ENCODE data around the gene GRM4. TPM values are rescaled to one million over a fixed set of nuclear protein-coding genes. Genes with fewer than 3 reads are reported as not detected.

Gene GRM4
- total and polyA plus RNA-seq, 10 of the 15 experiments (the other 5 are each of a cell fraction or from before 2014, with no cell fraction given): 0.01 to 0.31 (median 0.05) TPM; not detected in 2

DNA sequence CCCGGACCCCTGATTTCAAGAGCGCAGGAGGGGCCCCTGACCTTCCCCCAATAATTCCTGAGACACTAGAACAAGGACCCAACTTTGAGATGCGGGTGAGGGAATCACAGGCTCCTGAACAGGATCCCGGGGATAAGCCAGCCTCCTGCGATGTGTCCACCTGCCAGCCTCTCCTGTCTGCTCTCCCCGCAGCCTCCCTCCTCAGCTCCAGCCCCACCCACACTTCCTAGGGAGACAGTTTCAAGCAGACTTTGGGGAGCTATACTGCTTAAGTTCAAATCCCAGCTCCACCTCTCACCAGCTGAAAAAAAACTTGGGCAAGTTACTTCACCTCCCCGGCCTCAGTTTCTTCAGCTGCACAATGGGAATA lies 50.8 kb downstream of the GRM4 start (continued):
- TF ChIP-seq, protein P1, sequence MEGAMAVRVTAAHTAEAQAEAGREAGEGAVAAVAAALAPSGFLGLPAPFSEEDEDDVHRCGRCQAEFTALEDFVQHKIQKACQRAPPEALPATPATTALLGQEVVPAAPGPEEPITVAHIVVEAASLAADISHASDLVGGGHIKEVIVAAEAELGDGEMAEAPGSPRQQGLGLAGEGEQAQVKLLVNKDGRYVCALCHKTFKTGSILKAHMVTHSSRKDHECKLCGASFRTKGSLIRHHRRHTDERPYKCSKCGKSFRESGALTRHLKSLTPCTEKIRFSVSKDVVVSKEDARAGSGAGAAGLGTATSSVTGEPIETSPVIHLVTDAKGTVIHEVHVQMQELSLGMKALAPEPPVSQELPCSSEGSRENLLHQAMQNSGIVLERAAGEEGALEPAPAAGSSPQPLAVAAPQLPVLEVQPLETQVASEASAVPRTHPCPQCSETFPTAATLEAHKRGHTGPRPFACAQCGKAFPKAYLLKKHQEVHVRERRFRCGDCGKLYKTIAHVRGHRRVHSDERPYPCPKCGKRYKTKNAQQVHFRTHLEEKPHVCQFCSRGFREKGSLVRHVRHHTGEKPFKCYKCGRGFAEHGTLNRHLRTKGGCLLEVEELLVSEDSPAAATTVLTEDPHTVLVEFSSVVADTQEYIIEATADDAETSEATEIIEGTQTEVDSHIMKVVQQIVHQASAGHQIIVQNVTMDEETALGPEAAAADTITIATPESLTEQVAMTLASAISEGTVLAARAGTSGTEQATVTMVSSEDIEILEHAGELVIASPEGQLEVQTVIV (IDR thresholded peaks at IDR 0.05; ENCODE audit: borderline replicate concordance, partially characterized antibody): no peak
- TF ChIP-seq, protein P2, sequence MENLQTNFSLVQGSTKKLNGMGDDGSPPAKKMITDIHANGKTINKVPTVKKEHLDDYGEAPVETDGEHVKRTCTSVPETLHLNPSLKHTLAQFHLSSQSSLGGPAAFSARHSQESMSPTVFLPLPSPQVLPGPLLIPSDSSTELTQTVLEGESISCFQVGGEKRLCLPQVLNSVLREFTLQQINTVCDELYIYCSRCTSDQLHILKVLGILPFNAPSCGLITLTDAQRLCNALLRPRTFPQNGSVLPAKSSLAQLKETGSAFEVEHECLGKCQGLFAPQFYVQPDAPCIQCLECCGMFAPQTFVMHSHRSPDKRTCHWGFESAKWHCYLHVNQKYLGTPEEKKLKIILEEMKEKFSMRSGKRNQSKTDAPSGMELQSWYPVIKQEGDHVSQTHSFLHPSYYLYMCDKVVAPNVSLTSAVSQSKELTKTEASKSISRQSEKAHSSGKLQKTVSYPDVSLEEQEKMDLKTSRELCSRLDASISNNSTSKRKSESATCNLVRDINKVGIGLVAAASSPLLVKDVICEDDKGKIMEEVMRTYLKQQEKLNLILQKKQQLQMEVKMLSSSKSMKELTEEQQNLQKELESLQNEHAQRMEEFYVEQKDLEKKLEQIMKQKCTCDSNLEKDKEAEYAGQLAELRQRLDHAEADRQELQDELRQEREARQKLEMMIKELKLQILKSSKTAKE (IDR thresholded peaks at IDR 0.05; ENCODE audit: low read depth, poor library complexity, severe bottlenecking): no peak
- TF ChIP-seq TAF1 (IDR thresholded peaks at IDR 0.05; ENCODE audit: borderline replicate concordance, low read depth, low read length): no peak
- TF ChIP-seq HCFC1 (IDR thresholded peaks at IDR 0.05; ENCODE audit: low read length): no peak
- TF ChIP-seq, protein P3, sequence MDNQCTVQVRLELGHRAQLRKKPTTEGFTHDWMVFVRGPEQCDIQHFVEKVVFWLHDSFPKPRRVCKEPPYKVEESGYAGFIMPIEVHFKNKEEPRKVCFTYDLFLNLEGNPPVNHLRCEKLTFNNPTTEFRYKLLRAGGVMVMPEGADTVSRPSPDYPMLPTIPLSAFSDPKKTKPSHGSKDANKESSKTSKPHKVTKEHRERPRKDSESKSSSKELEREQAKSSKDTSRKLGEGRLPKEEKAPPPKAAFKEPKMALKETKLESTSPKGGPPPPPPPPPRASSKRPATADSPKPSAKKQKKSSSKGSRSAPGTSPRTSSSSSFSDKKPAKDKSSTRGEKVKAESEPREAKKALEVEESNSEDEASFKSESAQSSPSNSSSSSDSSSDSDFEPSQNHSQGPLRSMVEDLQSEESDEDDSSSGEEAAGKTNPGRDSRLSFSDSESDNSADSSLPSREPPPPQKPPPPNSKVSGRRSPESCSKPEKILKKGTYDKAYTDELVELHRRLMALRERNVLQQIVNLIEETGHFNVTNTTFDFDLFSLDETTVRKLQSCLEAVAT (IDR thresholded peaks at IDR 0.05): no peak

All from GM12878 (cell line).